Aorta (tissue), 5 donors: ENCODE measurements around the gene PSME4. TPM values are rescaled to one million over a fixed set of nuclear protein-coding genes. Genes with fewer than 3 reads are reported as not detected.
"Not testable (repeated sequence)": the region's sequence is repeated elsewhere in the genome, so short reads cannot be mapped to it uniquely, and the experiment has no call there.

ENCODE experiments used
- ATAC-seq: fragments of 200-7000 bp; cut with Tn5 transposase; one replicate; pipeline ENCODE4 v1.9.1; 2022; ENCODE audit warnings: moderate library complexity; ENCODE audit not compliant: low FRiP score
- DNase-seq, 2 donors: peaks; one replicate each; pipeline ENCODE4 v3.0.0-alpha.2; 2020
- H3K27ac ChIP-seq, 2 donors: one replicate each; pipeline ENCODE4 v1.5.1; 2013; ENCODE audit warnings: low read length in 2 of 2, mild to moderate bottlenecking in 2 of 2, moderate library complexity in 2 of 2, control low read depth in 1 of 2, inconsistent platforms in 1 of 2, low read depth in 1 of 2
- H3K27me3 ChIP-seq, 2 donors: one replicate each; pipeline ENCODE4 v1.6.1; 2013; ENCODE audit warnings: control low read depth in 1 of 2, low read length in 1 of 2, mild to moderate bottlenecking in 1 of 2, moderate library complexity in 1 of 2; ENCODE audit not compliant: insufficient read depth in 2 of 2, control insufficient read depth in 1 of 2
- H3K36me3 ChIP-seq, 2 donors: one replicate each; pipeline ENCODE4 v1.6.1; 2013; ENCODE audit warnings: control low read depth in 1 of 2, low read length in 1 of 2, mild to moderate bottlenecking in 1 of 2; ENCODE audit not compliant: insufficient read depth in 2 of 2, control insufficient read depth in 1 of 2
- H3K4me1 ChIP-seq, 2 donors: one replicate each; pipeline ENCODE4 v1.6.1; 2013; ENCODE audit warnings: low read length in 2 of 2, control low read depth in 1 of 2, mild to moderate bottlenecking in 1 of 2, moderate library complexity in 1 of 2; ENCODE audit not compliant: insufficient read depth in 2 of 2, control insufficient read depth in 1 of 2
- H3K4me3 ChIP-seq, 2 donors: one replicate each; pipeline ENCODE4 v1.5.1; 2013; ENCODE audit warnings: low read length in 2 of 2, control low read depth in 1 of 2, mild to moderate bottlenecking in 1 of 2
- H3K9me3 ChIP-seq: one replicate; pipeline ENCODE4 v1.6.1; 2013; ENCODE audit warnings: mild to moderate bottlenecking, low read length; ENCODE audit not compliant: control insufficient read depth
- WGBS, 2 donors: extraction: QIAGEN DNeasy Blood & Tissue Kit; methylation state at CpG; one replicate each; pipeline ENCODE4 v1.1.7; 2013; 5-methylcytosine and 5-hydroxymethylcytosine counted together
- intact Hi-C, 2 donors: fragments of 100-400 bp; cut with DNase I; formaldehyde crosslinking; loops; one replicate each; pipeline versions ENCODE4 v1.14.2 to v1.15.0; 2022
- polyA plus RNA-seq, 2 donors: library from polyadenylated mRNA; stranded (reverse); fragments of 200-250 nt; gene quantifications; one replicate each; pipeline ENCODE4 v1.2.3, GENCODE V29; 2013
- total RNA-seq, 2 donors: library from RNA; stranded (reverse); fragmentation: NEBNext Ultra II Directional; extraction: Animal tissue kit (Norgen Biotek cat#: 25700); gene quantifications; one replicate each; pipeline ENCODE4 v1.2.1, GENCODE V29; 2021
- donor health status: healthy with polysubstance abuse.
- donor health status: Bipolar disorder and iron deficiency.
- donor health status: DM: no; HTN: no; CAD: no.
- donor health status: DM: no; HTN: no; CAD: no.
- donor health status: DM: yes; HTN: yes; CAD: no.

The PSME4 gene
- total and polyA plus RNA-seq, 4 donors = 10.5 to 51.8 (median 36.8) TPM

GRCh38 chr2:53861824-53862223 is 109.0 kb downstream of the PSME4 start:
- intact Hi-C loops = no loop called here
- Histone ChIP-seq H3K27me3 (no peaks in the 10 kb centered on the region), H3K36me3 (peaks cover 6 to 7% of the 10 kb centered on the region in 2 donors), H3K9me3 (no peaks in the 10 kb centered on the region), H3K4me3 (no peak overlapping the region), H3K27ac (no peak overlapping the region), H3K4me1 (no peaks in the 10 kb centered on the region)
- ATAC-seq (no peak), DNase-seq (no peak)
- WGBS, 2 donors = 94% methylated on average over 5 of the region's 5 CpGs

GRCh38 chr2:53859206-53860181 is 111.3 kb downstream of the PSME4 start, which contains the start of gene GPR75:
Gene GPR75 (minus strand): TSS chr2:53859967. CDS start chr2:53854756, 5,211 bp downstream.
- peak; percentile 66 for ATAC-seq
- 13 to 14% methylated on average over 48 to 72 of the region's 72 CpGs for WGBS, 2 donors
- Histone ChIP-seq H3K4me3 (peak within 1 kb of the TSS in 1 of 2 donors; percentile 28), H3K9me3 (no peaks in the 10 kb centered on the region), H3K27me3 (no peaks in the 10 kb centered on the region), H3K27ac (no peak within 1 kb of the TSS), H3K4me1 (no peaks in the 10 kb centered on the region), H3K36me3 (no peaks in the 10 kb centered on the region)
- DNase-seq = peak; percentile 59 to 80
- intact Hi-C loops = no loop called here

- Histone ChIP-seq H3K4me3 (no peak overlapping the region), H3K36me3 (no peaks in the 10 kb centered on the region), H3K27me3 (no peaks in the 10 kb centered on the region), H3K27ac (no peak overlapping the region), H3K9me3 (no peaks in the 10 kb centered on the region), H3K4me1 (no peaks in the 10 kb centered on the region)
- ATAC-seq = no peak
- 68 to 72% methylated on average over 2 of the region's 2 CpGs for WGBS, 2 donors
- intact Hi-C loops = no loop called here
- no peak for DNase-seq
Observed at GRCh38 chr2:53856272-53856671, 114.5 kb downstream of the PSME4 start.

- Histone ChIP-seq H3K4me1 (no peaks in the 10 kb centered on the region), H3K9me3 (no peaks in the 10 kb centered on the region), H3K36me3 (no peaks in the 10 kb centered on the region), H3K4me3 (no peak overlapping the region), H3K27ac (no peak overlapping the region), H3K27me3 (no peaks in the 10 kb centered on the region)
- intact Hi-C loops = no loop called here
- no peak for DNase-seq
- 94 to 98% methylated on average over 2 of the region's 2 CpGs for WGBS, 2 donors
- ATAC-seq = no peak
Observed at GRCh38 chr2:53854678-53855077, 116.1 kb downstream of the PSME4 start.

- ATAC-seq = no peak
- no peaks in the 10 kb centered on the region for H3K36me3 ChIP-seq
Observed at GRCh38 chr2:53852532-53852931, 118.3 kb downstream of the PSME4 start.

GRCh38 chr2:53851052-53851757 is 119.6 kb downstream of the PSME4 start:
- H3K36me3 ChIP-seq, H3K4me1 ChIP-seq, DNase-seq, ATAC-seq, H3K4me3 ChIP-seq, H3K27ac ChIP-seq, intact Hi-C loops, H3K9me3 ChIP-seq, H3K27me3 ChIP-seq: not testable (repeated sequence)
- 90 to 91% methylated on average over 9 of the region's 9 CpGs for WGBS, 2 donors

More at GRCh38 chr2:53852532-53852931, 118.3 kb downstream of the PSME4 start:
- intact Hi-C loops = no loop called here
- no peak overlapping the region for H3K27ac ChIP-seq
- 95 to 97% methylated on average over 4 of the region's 4 CpGs for WGBS, 2 donors
- no peak for DNase-seq
- H3K4me1 ChIP-seq = no peaks in the 10 kb centered on the region
- H3K4me3 ChIP-seq = no peak overlapping the region
- H3K9me3 ChIP-seq = no peaks in the 10 kb centered on the region
- no peaks in the 10 kb centered on the region for H3K27me3 ChIP-seq

- H3K9me3 ChIP-seq = no peaks in the 10 kb centered on the region
- no peak for DNase-seq
- WGBS, 2 donors = 97 to 100% methylated on average over 2 of the region's 2 CpGs
- no peak overlapping the region for H3K27ac ChIP-seq
- H3K4me3 ChIP-seq = no peak overlapping the region
- no peaks in the 10 kb centered on the region for H3K27me3 ChIP-seq
- ATAC-seq = no peak
- H3K36me3 ChIP-seq = no peaks in the 10 kb centered on the region
- no peaks in the 10 kb centered on the region for H3K4me1 ChIP-seq
- intact Hi-C loops = no loop called here
Observed at GRCh38 chr2:53848062-53848461, 122.7 kb downstream of the PSME4 start.

GRCh38 chr2:53843595-53843994 is 127.2 kb downstream of the PSME4 start:
- ATAC-seq = no peak

More at GRCh38 chr2:53843595-53843994, 127.2 kb downstream of the PSME4 start:
- DNase-seq = no peak
- Histone ChIP-seq H3K4me1 (no peaks in the 10 kb centered on the region), H3K27ac (no peak overlapping the region), H3K4me3 (no peak overlapping the region), H3K36me3 (no peaks in the 10 kb centered on the region), H3K27me3 (no peaks in the 10 kb centered on the region), H3K9me3 (no peaks in the 10 kb centered on the region)
- WGBS, 2 donors = 76 to 86% methylated on average over 2 of the region's 2 CpGs
- intact Hi-C loops = no loop called here
